Caco-2 (cell line): ENCODE results near the gene PARD3. TPM values are rescaled to one million over a fixed set of nuclear protein-coding genes. Genes with fewer than 3 reads are reported as not detected.

Experiments used
- BruUV-seq: library from RNA; stranded (reverse); fragments of 400-500 nt; replicated peaks from 2 replicates; lab custom pipeline; 2021; lab: Mats Ljungman, UMichigan
- CTCF ChIA-PET: fragments of 300-600 bp; sonication (Branson Sonifier 250); formaldehyde crosslinking; loops from one replicate; lab custom pipeline; 2022; ENCODE audit warnings: antibody characterized with exemption; lab: Charles Lee
- POLR2A ChIA-PET: fragments of 300-600 bp; sonication (Branson Sonifier 250); formaldehyde crosslinking; loops from one replicate; lab custom pipeline; 2022; ENCODE audit warnings: antibody characterized with exemption; lab: Charles Lee
- DNase-seq, 2 experiments: peaks; one replicate each; pipeline versions ENCODE4 v3.0.0 to v3.0.0-alpha.2; 2020 to 2022
- H3K27me3 ChIP-seq: replicated peaks from 2 replicates; pipeline ENCODE4 v1.6.0; 2011; ENCODE audit warnings: low read length; ENCODE audit not compliant: control insufficient read depth, insufficient read depth
- H3K36me3 ChIP-seq: 2 replicates; pipeline ENCODE4 v1.5.1; 2011; ENCODE audit warnings: low read length; ENCODE audit not compliant: control insufficient read depth, insufficient read depth
- H3K4me1 ChIP-seq: fragments of 250-450 bp; sonication (Bioruptor Pico); 2 replicates; pipeline ENCODE4 v1.5.1; 2020; ENCODE audit warnings: mild to moderate bottlenecking
- H3K4me3 ChIP-seq: 2 replicates; pipeline ENCODE4 v1.5.1; 2011; ENCODE audit warnings: low read depth, mild to moderate bottlenecking, control low read depth, low read length
- H3K9me3 ChIP-seq: fragments of 250-450 bp; sonication (Bioruptor Pico); 2 replicates; pipeline ENCODE4 v1.5.1; 2020; ENCODE audit warnings: mild to moderate bottlenecking, moderate library complexity
- H3K27ac Mint-ChIP-seq: one replicate; pipeline ENCODE4 v1.8.0; 2022; ENCODE audit warnings: mixed read lengths; ENCODE audit not compliant: unreplicated experiment
- H3K27me3 Mint-ChIP-seq: one replicate; pipeline ENCODE4 v1.8.0; 2022; ENCODE audit warnings: mixed read lengths; ENCODE audit not compliant: insufficient read depth, unreplicated experiment
- H3K36me3 Mint-ChIP-seq: one replicate; pipeline ENCODE4 v1.8.0; 2022; ENCODE audit warnings: mild to moderate bottlenecking, mixed read lengths; ENCODE audit not compliant: insufficient read depth, unreplicated experiment
- H3K4me1 Mint-ChIP-seq: one replicate; pipeline ENCODE4 v1.8.0; 2022; ENCODE audit warnings: low read depth, mixed read lengths; ENCODE audit not compliant: unreplicated experiment
- H3K4me3 Mint-ChIP-seq: one replicate; pipeline ENCODE4 v1.8.0; 2022; ENCODE audit warnings: mild to moderate bottlenecking, moderate library complexity, mixed read lengths; ENCODE audit not compliant: unreplicated experiment
- H3K9me3 Mint-ChIP-seq: one replicate; pipeline ENCODE4 v1.8.0; 2022; ENCODE audit warnings: mixed read lengths; ENCODE audit not compliant: unreplicated experiment
- CTCF ChIP-seq, 2 experiments: fragments of 200-600 bp in 1 of 2; IDR thresholded peaks; 1 replicate in 1 of 2; 2 replicates in 1 of 2; pipeline versions ENCODE4 v1.5.1 to v1.8.0; 2011 to 2022; ENCODE audit warnings: antibody characterized with exemption in 1 of 2, control low read depth in 1 of 2, inconsistent platforms in 1 of 2, low read depth in 1 of 2, low read length in 1 of 2, mild to moderate bottlenecking in 1 of 2, moderate library complexity in 1 of 2; ENCODE audit not compliant: insufficient read depth in 1 of 2, severe bottlenecking in 1 of 2, unreplicated experiment in 1 of 2
- intact Hi-C: fragments of 100-400 bp; cut with micrococcal nuclease; formaldehyde crosslinking; loops from one replicate; pipeline ENCODE4 v1.10.0; 2022; ENCODE audit not compliant: unreplicated experiment
- total RNA-seq: library from RNA; stranded (reverse); gene quantifications from 2 replicates; pipeline ENCODE4 v1.2.3, GENCODE V29; 2022

The PARD3 gene
- total RNA-seq, 1 experiment from 2014 or later = 80.7 TPM

- POLR2A ChIA-PET = no interaction called here
- no peak for TF ChIP-seq CTCF (IDR thresholded peaks at IDR 0.05; ENCODE audit: insufficient read depth in 1 of 2, low read depth in 1 of 2, low read length in 1 of 2, severe bottlenecking in 1 of 2, unreplicated experiment in 1 of 2)
- H3K36me3 Mint-ChIP-seq = peaks cover 4% of the 10 kb centered on the region
- DNase-seq = no peak
- H3K4me1 Mint-ChIP-seq = peaks cover 40% of the 10 kb centered on the region
- no peak overlapping the region for H3K4me3 Mint-ChIP-seq
- intact Hi-C loops = no loop called here
- peaks cover 5% of the 10 kb centered on the region for H3K4me1 ChIP-seq
- no peaks in the 10 kb centered on the region for H3K27me3 Mint-ChIP-seq
- H3K27ac Mint-ChIP-seq = no peak overlapping the region
- BruUV-seq = no TSS peak
- CTCF ChIA-PET = interaction anchor here (1.9 kb wide), 1 partner anchor 76 kb away, joined by 8 read pairs; no protein-coding TSS in a partner anchor
- no peaks in the 10 kb centered on the region for H3K27me3 ChIP-seq
- H3K36me3 ChIP-seq = no peaks in the 10 kb centered on the region
- H3K4me3 ChIP-seq = no peak overlapping the region
- no peaks in the 10 kb centered on the region for H3K9me3 Mint-ChIP-seq
- no peaks in the 10 kb centered on the region for H3K9me3 ChIP-seq
Measured at GRCh38 chr10:34656661-34657060, 158.4 kb downstream of the PARD3 start.

GRCh38 chr10:34655286-34656170 lies 159.6 kb downstream of the PARD3 start:
- intact Hi-C loops = no loop called here
- Histone ChIP-seq H3K4me3 (no peak overlapping the region), H3K36me3 (no peaks in the 10 kb centered on the region), H3K9me3 (no peaks in the 10 kb centered on the region), H3K27me3 (no peaks in the 10 kb centered on the region), H3K4me1 (peaks cover 5% of the 10 kb centered on the region)
- ChIA-PET CTCF (interaction anchor here (0.6 to 1.9 kb wide), 9 partner anchors 10 to 1702 kb away, joined by 3 to 8 read pairs (median 4); no protein-coding TSS in a partner anchor), POLR2A (no interaction called here)
- Mint-ChIP-seq H3K4me3 (peak overlapping the region; percentile 9), H3K9me3 (no peaks in the 10 kb centered on the region), H3K27ac (no peak overlapping the region), H3K27me3 (no peaks in the 10 kb centered on the region), H3K36me3 (peaks cover 4% of the 10 kb centered on the region), H3K4me1 (peaks cover 40% of the 10 kb centered on the region)
- peak; percentile 70 to 83 for DNase-seq
- peak; percentile 89 to 90 for TF ChIP-seq CTCF (IDR thresholded peaks at IDR 0.05; ENCODE audit: insufficient read depth in 1 of 2, low read depth in 1 of 2, low read length in 1 of 2, severe bottlenecking in 1 of 2, unreplicated experiment in 1 of 2)
- no TSS peak for BruUV-seq

GRCh38 chr10:34654211-34654610 lies 160.9 kb downstream of the PARD3 start:
- ChIA-PET POLR2A (no interaction called here), CTCF (interaction anchor here (0.7 to 1.5 kb wide), 2 partner anchors 162 to 365 kb away, joined by 3 to 6 read pairs; no protein-coding TSS in a partner anchor)
- no peaks in the 10 kb centered on the region for H3K27me3 ChIP-seq
- Mint-ChIP-seq H3K4me3 (no peak overlapping the region), H3K27me3 (no peaks in the 10 kb centered on the region), H3K27ac (no peak overlapping the region), H3K36me3 (peaks cover 4% of the 10 kb centered on the region), H3K4me1 (peaks cover 40% of the 10 kb centered on the region), H3K9me3 (no peaks in the 10 kb centered on the region)
- H3K36me3 ChIP-seq = no peaks in the 10 kb centered on the region
- H3K9me3 ChIP-seq = no peaks in the 10 kb centered on the region
- no peak for TF ChIP-seq CTCF (IDR thresholded peaks at IDR 0.05; ENCODE audit: insufficient read depth in 1 of 2, low read depth in 1 of 2, low read length in 1 of 2, severe bottlenecking in 1 of 2, unreplicated experiment in 1 of 2)
- H3K4me1 ChIP-seq = peaks cover 5% of the 10 kb centered on the region
- intact Hi-C loops = no loop called here
- H3K4me3 ChIP-seq = no peak overlapping the region
- no peak for DNase-seq
- no TSS peak for BruUV-seq
